ENCODE data around the gene S100PBP. TPM values are rescaled to one million over a fixed set of nuclear protein-coding genes. Genes with fewer than 3 reads are reported as not detected.
"Not testable (repeated sequence)": the region's sequence is repeated elsewhere in the genome, so short reads cannot be mapped to it uniquely, and the experiment has no call there.

The S100PBP gene
- total RNA-seq, 1 donor from 2014 or later = 43.3 TPM

- H3K4me1 Mint-ChIP-seq (ENCODE audit: unreplicated experiment) = peaks cover 2% of the 10 kb centered on the region
- H3K27ac Mint-ChIP-seq (ENCODE audit: unreplicated experiment) = no peak overlapping the region
- no peak for DNase-seq (ENCODE audit: low spot score)
- no peaks in the 10 kb centered on the region for H3K9me3 Mint-ChIP-seq (ENCODE audit: unreplicated experiment)
- TF ChIP-seq CTCF (IDR thresholded peaks at IDR 0.05; ENCODE audit: unreplicated experiment) = no peak
- peaks cover 13% of the 10 kb centered on the region for H3K27me3 Mint-ChIP-seq (ENCODE audit: unreplicated experiment)
- H3K36me3 Mint-ChIP-seq (ENCODE audit: low read depth, unreplicated experiment) = no peaks in the 10 kb centered on the region
- no peak overlapping the region for H3K4me3 Mint-ChIP-seq (ENCODE audit: unreplicated experiment)
Observed at GRCh38 chr1:32902535-32902920, 85.1 kb downstream of the S100PBP start.

GRCh38 chr1:32903991-32904785 lies 86.7 kb downstream of the S100PBP start:
- H3K27me3 Mint-ChIP-seq (ENCODE audit: unreplicated experiment) = peaks cover 6% of the 10 kb centered on the region
- no peak for TF ChIP-seq CTCF (IDR thresholded peaks at IDR 0.05; ENCODE audit: unreplicated experiment)
- H3K9me3 Mint-ChIP-seq (ENCODE audit: unreplicated experiment) = no peaks in the 10 kb centered on the region
- no peak overlapping the region for H3K27ac Mint-ChIP-seq (ENCODE audit: unreplicated experiment)
- no peaks in the 10 kb centered on the region for H3K36me3 Mint-ChIP-seq (ENCODE audit: low read depth, unreplicated experiment)
- H3K4me1 Mint-ChIP-seq (ENCODE audit: unreplicated experiment) = peaks cover 2% of the 10 kb centered on the region
- H3K4me3 Mint-ChIP-seq (ENCODE audit: unreplicated experiment) = no peak overlapping the region
- DNase-seq (ENCODE audit: low spot score) = no peak

- Mint-ChIP-seq H3K36me3 (ENCODE audit: low read depth, unreplicated experiment) (no peaks in the 10 kb centered on the region), H3K4me3 (ENCODE audit: unreplicated experiment) (no peak overlapping the region), H3K9me3 (ENCODE audit: unreplicated experiment) (no peaks in the 10 kb centered on the region), H3K27me3 (ENCODE audit: unreplicated experiment) (peaks cover 5% of the 10 kb centered on the region), H3K27ac (ENCODE audit: unreplicated experiment) (no peak overlapping the region), H3K4me1 (ENCODE audit: unreplicated experiment) (peaks cover 2% of the 10 kb centered on the region)
- TF ChIP-seq CTCF (IDR thresholded peaks at IDR 0.05; ENCODE audit: unreplicated experiment) = no peak
- DNase-seq (ENCODE audit: low spot score) = no peak
Observed at GRCh38 chr1:32904797-32905196, 87.3 kb downstream of the S100PBP start.

- DNase-seq (ENCODE audit: low spot score); H3K36me3 Mint-ChIP-seq (ENCODE audit: low read depth, unreplicated experiment); H3K9me3 Mint-ChIP-seq (ENCODE audit: unreplicated experiment); H3K27me3 Mint-ChIP-seq (ENCODE audit: unreplicated experiment); H3K4me1 Mint-ChIP-seq (ENCODE audit: unreplicated experiment); H3K27ac Mint-ChIP-seq (ENCODE audit: unreplicated experiment); H3K4me3 Mint-ChIP-seq (ENCODE audit: unreplicated experiment): not testable (repeated sequence)
Observed at GRCh38 chr1:32905588-32905987, 88.1 kb downstream of the S100PBP start.

GRCh38 chr1:32906654-32907053 lies 89.2 kb downstream of the S100PBP start:
- Mint-ChIP-seq H3K27me3 (ENCODE audit: unreplicated experiment) (peaks cover 4% of the 10 kb centered on the region), H3K27ac (ENCODE audit: unreplicated experiment) (no peak overlapping the region), H3K4me1 (ENCODE audit: unreplicated experiment) (peaks cover 1% of the 10 kb centered on the region), H3K36me3 (ENCODE audit: low read depth, unreplicated experiment) (no peaks in the 10 kb centered on the region), H3K4me3 (ENCODE audit: unreplicated experiment) (no peak overlapping the region), H3K9me3 (ENCODE audit: unreplicated experiment) (no peaks in the 10 kb centered on the region)
- TF ChIP-seq CTCF (IDR thresholded peaks at IDR 0.05; ENCODE audit: unreplicated experiment) = no peak
- no peak for DNase-seq (ENCODE audit: low spot score)

Measured in endothelial cell (in vitro differentiated cells).